Naive thymus-derived CD4-positive, alpha-beta T cell (primary cell): ENCODE data around the gene RAB38. TPM values are rescaled to one million over a fixed set of nuclear protein-coding genes. Genes with fewer than 3 reads are reported as not detected.

Source experiments
- ATAC-seq: fragments of 150-1000 bp; cut with Tn5 transposase; 2 replicates; pipeline ENCODE4 v1.10.0; 2021; ENCODE audit warnings: mild to moderate bottlenecking, moderate library complexity
- CTCF ChIA-PET: fragments of 350-600 bp; sonication (Branson Sonifier 250); formaldehyde crosslinking; loops from one replicate; lab custom pipeline; 2021; ENCODE audit warnings: antibody characterized with exemption; lab: Charles Lee
- POLR2A ChIA-PET: fragments of 350-600 bp; sonication (Branson Sonifier 250); formaldehyde crosslinking; loops from one replicate; lab custom pipeline; 2021; ENCODE audit warnings: antibody characterized with exemption, inconsistent platforms; lab: Charles Lee
- DNase-seq, 9 donors: peaks; one replicate each; pipeline versions ENCODE4 v3.0.0 to v3.0.0-alpha.2; 2020 to 2022; ENCODE audit warnings: mixed read lengths in 1 of 9
- H3K27ac ChIP-seq: one replicate; pipeline ENCODE4 v1.7.0; 2013; ENCODE audit warnings: mild to moderate bottlenecking, low read depth, low read length, moderate library complexity
- H3K27me3 ChIP-seq, 2 donors: one replicate each; pipeline ENCODE4 v1.7.0; 2013; ENCODE audit warnings: low read length in 2 of 2, mild to moderate bottlenecking in 2 of 2, moderate library complexity in 2 of 2; ENCODE audit not compliant: control insufficient read depth in 2 of 2, insufficient read depth in 2 of 2
- H3K36me3 ChIP-seq, 3 experiments: 1 replicate in 2 of 3; 2 replicates in 1 of 3; pipeline ENCODE4 v1.7.0; 2013; ENCODE audit warnings: low read length in 3 of 3, mild to moderate bottlenecking in 3 of 3, moderate library complexity in 1 of 3; ENCODE audit not compliant: insufficient read depth in 3 of 3, control insufficient read depth in 2 of 3
- H3K4me1 ChIP-seq, 2 donors: one replicate each; pipeline ENCODE4 v1.7.0; 2013; ENCODE audit warnings: low read length in 2 of 2, mild to moderate bottlenecking in 2 of 2, moderate library complexity in 1 of 2; ENCODE audit not compliant: control insufficient read depth in 2 of 2, insufficient read depth in 2 of 2
- H3K4me3 ChIP-seq: 2 replicates; pipeline ENCODE4 v1.7.0; 2013; ENCODE audit warnings: mild to moderate bottlenecking, low read length
- H3K9me3 ChIP-seq, 3 experiments: 1 replicate in 2 of 3; 2 replicates in 1 of 3; pipeline ENCODE4 v1.7.0; 2013; ENCODE audit warnings: low read length in 3 of 3; ENCODE audit not compliant: control insufficient read depth in 2 of 3
- H3K27ac Mint-ChIP-seq, 9 donors: one replicate each; pipeline ENCODE4 v1.8.0; 2020 to 2022; ENCODE audit warnings: mixed read lengths in 9 of 9, mild to moderate bottlenecking in 8 of 9, moderate library complexity in 5 of 9, inconsistent platforms in 2 of 9
- H3K27me3 Mint-ChIP-seq, 5 donors: one replicate each; pipeline ENCODE4 v1.8.0; 2021 to 2022; ENCODE audit warnings: mixed read lengths in 5 of 5, mild to moderate bottlenecking in 1 of 5
- H3K36me3 Mint-ChIP-seq, 5 donors: one replicate each; pipeline ENCODE4 v1.8.0; 2020 to 2022; ENCODE audit warnings: mixed read lengths in 5 of 5, mild to moderate bottlenecking in 3 of 5, inconsistent platforms in 1 of 5
- H3K4me1 Mint-ChIP-seq, 7 donors: one replicate each; pipeline ENCODE4 v1.8.0; 2020 to 2022; ENCODE audit warnings: mixed read lengths in 7 of 7, mild to moderate bottlenecking in 3 of 7, inconsistent platforms in 1 of 7
- H3K4me3 Mint-ChIP-seq, 10 donors: one replicate each; pipeline ENCODE4 v1.8.0; 2020 to 2022; ENCODE audit warnings: mild to moderate bottlenecking in 10 of 10, mixed read lengths in 10 of 10, moderate library complexity in 6 of 10, inconsistent platforms in 2 of 10
- H3K9me3 Mint-ChIP-seq, 11 donors: one replicate each; pipeline ENCODE4 v1.8.0; 2020 to 2022; ENCODE audit warnings: mixed read lengths in 11 of 11, mild to moderate bottlenecking in 4 of 11, inconsistent platforms in 1 of 11, moderate library complexity in 1 of 11
- intact Hi-C, 2 donors: fragments of 100-400 bp; cut with micrococcal nuclease; formaldehyde crosslinking; loops; one replicate each; pipeline ENCODE4 v1.15.1; 2023
- polyA plus RNA-seq, 2 donors: library from polyadenylated mRNA; unstranded; fragments of 300-500 nt; fragmentation: Illumina TruSeq; gene quantifications; one replicate each; pipeline ENCODE4 v1.2.3, GENCODE V29; 2021
- total RNA-seq, 6 experiments: library from RNA in 5 of 6; stranded (reverse) in 5 of 6; gene quantifications; 1 replicate in 5 of 6; 2 replicates in 1 of 6; pipeline ENCODE4 v1.2.3 and lab custom pipeline; 2021 to 2026

Gene RAB38
- total and polyA plus RNA-seq, 7 experiments from 2014 or later: 0.14 to 1.9 (median 0.30) TPM; not detected in 2

DNA sequence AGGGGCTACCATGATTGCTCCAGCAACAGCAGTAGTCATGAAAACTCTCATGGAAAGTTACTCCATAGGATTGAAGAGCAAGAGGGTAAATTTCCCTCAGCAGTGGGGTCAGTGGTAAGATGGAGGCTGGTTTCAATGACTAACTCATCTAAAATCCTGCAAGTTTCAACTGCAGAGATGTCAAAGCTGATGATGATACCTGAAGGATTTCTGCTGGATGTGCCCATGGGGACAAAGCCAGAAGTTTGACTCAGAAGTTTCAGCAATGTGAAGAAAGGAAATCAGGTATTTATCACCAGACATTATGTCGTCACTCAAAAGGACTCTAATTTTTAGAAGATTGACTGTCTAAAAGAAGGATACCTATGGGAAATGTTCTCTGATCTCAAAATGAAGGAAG lies 29.1 kb downstream of the RAB38 start:
- Mint-ChIP-seq H3K27ac (no peak overlapping the region), H3K4me3 (no peak overlapping the region), H3K27me3 (no peaks in the 10 kb centered on the region), H3K9me3 (no peaks in the 10 kb centered on the region), H3K36me3 (no peaks in the 10 kb centered on the region), H3K4me1 (no peaks in the 10 kb centered on the region)
- Histone ChIP-seq H3K27me3 (no peaks in the 10 kb centered on the region), H3K27ac (no peak overlapping the region), H3K4me3 (no peak overlapping the region), H3K4me1 (no peaks in the 10 kb centered on the region), H3K9me3 (no peaks in the 10 kb centered on the region), H3K36me3 (no peaks in the 10 kb centered on the region)
- no peak for ATAC-seq
- no peak for DNase-seq
- CTCF ChIA-PET: no interaction called here
- POLR2A ChIA-PET: no interaction called here
- intact Hi-C loops: no loop called here

DNA sequence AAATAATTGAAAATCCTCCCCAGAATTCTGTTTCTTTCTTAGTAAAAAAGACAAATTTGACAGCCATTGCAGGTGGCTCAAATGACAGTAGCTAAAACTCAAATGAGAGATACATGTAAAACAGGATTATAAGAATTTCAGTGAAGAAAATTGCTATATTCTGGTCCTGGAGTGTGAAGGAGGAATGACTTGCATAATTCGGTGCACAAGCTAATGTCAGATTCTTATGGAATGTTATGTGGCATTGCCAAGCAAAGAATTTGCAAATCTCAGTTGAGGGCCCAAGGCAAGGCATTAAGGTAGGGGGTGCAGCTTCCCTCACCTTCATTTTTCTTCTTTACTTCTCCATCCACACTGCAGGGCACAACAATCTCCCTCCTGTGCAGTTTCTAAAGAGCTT lies 35.4 kb downstream of the RAB38 start:
- H3K4me1 ChIP-seq: no peaks in the 10 kb centered on the region
- ChIA-PET POLR2A (no interaction called here), CTCF (no interaction called here)
- no peak for DNase-seq
- intact Hi-C loops: no loop called here
- H3K27ac Mint-ChIP-seq: no peak overlapping the region
- no peak overlapping the region for H3K4me3 Mint-ChIP-seq
- H3K36me3 Mint-ChIP-seq: no peaks in the 10 kb centered on the region
- no peaks in the 10 kb centered on the region for H3K27me3 ChIP-seq
- no peaks in the 10 kb centered on the region for H3K9me3 Mint-ChIP-seq
- no peaks in the 10 kb centered on the region for H3K9me3 ChIP-seq
- no peak overlapping the region for H3K4me3 ChIP-seq
- no peaks in the 10 kb centered on the region for H3K4me1 Mint-ChIP-seq
- no peaks in the 10 kb centered on the region for H3K36me3 ChIP-seq
- ATAC-seq: no peak
- H3K27ac ChIP-seq: no peak overlapping the region
- H3K27me3 Mint-ChIP-seq: peaks cover 0 to 4% (median 0%) of the 10 kb centered on the region in 5 donors

DNA sequence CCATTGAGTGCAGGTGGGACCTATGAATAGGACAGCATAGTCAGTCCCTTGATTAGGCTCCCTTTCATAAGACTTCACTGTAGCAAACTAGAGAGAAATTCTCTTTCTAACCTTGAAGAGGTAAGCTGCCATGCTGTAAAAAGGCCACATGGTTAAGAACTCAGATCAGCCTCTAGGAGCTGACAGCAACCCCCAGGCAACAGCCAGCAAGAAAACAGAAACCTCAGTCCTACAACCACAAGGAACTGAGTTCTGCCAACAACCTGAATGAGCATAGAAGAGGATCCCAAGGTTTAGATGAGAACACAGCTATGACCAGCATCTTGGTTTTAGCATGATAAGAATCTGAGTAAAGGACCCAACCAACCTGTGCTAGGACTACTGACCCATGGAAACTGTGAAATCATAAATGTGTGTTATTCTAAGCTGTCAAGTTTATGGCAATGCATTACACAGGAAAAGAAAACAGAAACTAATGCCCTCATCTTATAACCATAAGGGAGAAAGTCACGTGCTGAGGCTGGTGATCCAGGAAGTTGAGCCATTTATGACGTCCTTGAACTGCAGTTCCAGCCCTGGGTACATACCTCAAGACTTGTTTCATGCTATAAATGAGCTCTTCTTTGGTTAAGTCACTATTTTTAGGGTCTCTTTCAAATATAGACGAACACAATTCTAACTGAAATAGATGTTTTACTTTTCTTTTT lies 43.3 kb downstream of the RAB38 start:
- Mint-ChIP-seq H3K4me3 (no peak overlapping the region), H3K9me3 (peaks cover 0 to 4% (median 0%) of the 10 kb centered on the region in 11 donors), H3K36me3 (no peaks in the 10 kb centered on the region), H3K4me1 (no peaks in the 10 kb centered on the region), H3K27me3 (peaks cover 0 to 8% (median 0%) of the 10 kb centered on the region in 5 donors), H3K27ac (no peak overlapping the region)
- Histone ChIP-seq H3K4me1 (no peaks in the 10 kb centered on the region), H3K4me3 (no peak overlapping the region), H3K36me3 (no peaks in the 10 kb centered on the region), H3K9me3 (no peaks in the 10 kb centered on the region), H3K27ac (no peak overlapping the region), H3K27me3 (no peaks in the 10 kb centered on the region)
- ChIA-PET POLR2A (no interaction called here), CTCF (no interaction called here)
- intact Hi-C loops: no loop called here
- ATAC-seq (no peak), DNase-seq (no peak)

DNA sequence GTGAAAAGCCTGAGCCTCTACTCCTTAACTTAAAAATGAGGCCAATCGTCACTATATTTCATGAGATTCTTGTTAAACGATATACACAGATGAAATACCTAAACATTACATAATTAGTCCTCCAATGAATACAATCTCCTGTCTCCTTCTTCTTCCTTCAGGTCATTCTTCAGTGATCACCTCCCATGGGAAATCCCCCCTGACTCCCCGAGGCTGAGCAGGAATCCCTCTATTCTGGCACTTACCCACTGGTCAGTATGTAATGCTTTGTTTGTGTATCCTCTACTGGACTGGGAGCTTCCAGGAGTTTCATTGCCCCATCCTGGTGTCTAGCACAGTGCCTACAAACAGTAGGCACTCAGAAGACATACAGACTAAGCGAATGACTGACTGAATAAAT lies 52.3 kb downstream of the RAB38 start:
- intact Hi-C loops: no loop called here
- Mint-ChIP-seq H3K9me3 (no peaks in the 10 kb centered on the region), H3K4me3 (no peak overlapping the region), H3K27ac (no peak overlapping the region), H3K36me3 (no peaks in the 10 kb centered on the region), H3K27me3 (peaks cover 3 to 19% (median 9%) of the 10 kb centered on the region in 5 donors), H3K4me1 (no peaks in the 10 kb centered on the region)
- ChIA-PET POLR2A (no interaction called here), CTCF (no interaction called here)
- Histone ChIP-seq H3K27ac (no peak overlapping the region), H3K4me3 (no peak overlapping the region), H3K4me1 (no peaks in the 10 kb centered on the region), H3K27me3 (no peaks in the 10 kb centered on the region), H3K36me3 (no peaks in the 10 kb centered on the region), H3K9me3 (no peaks in the 10 kb centered on the region)
- DNase-seq (no peak), ATAC-seq (no peak)

DNA sequence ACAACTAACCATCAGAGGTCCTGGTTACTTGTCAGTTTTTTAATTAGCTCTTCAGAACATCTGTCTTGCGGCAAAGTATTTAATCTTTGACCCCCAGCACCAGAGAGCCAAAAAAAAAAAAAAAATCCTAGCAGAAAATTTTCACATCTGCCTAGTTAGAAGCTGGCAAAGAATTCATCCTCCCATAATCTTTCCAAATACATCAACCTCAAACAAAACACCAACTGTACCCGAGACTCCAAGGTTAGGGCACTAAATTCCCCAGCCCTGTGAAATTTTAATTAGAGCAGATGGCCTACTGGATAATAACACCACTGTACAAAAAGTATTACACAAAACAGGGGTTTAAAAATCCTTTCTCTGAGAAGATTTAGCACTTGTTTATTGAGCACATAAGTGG lies 55.7 kb downstream of the RAB38 start:
- ATAC-seq (no peak), DNase-seq (no peak)
- no peak overlapping the region for H3K27ac Mint-ChIP-seq
- intact Hi-C loops: no loop called here
- Histone ChIP-seq H3K9me3 (no peaks in the 10 kb centered on the region), H3K4me3 (no peak overlapping the region), H3K4me1 (no peaks in the 10 kb centered on the region), H3K36me3 (no peaks in the 10 kb centered on the region), H3K27ac (no peak overlapping the region), H3K27me3 (no peaks in the 10 kb centered on the region)
- H3K9me3 Mint-ChIP-seq: no peaks in the 10 kb centered on the region
- H3K4me3 Mint-ChIP-seq: no peak overlapping the region
- peaks cover 0 to 19% (median 3%) of the 10 kb centered on the region in 5 donors for H3K27me3 Mint-ChIP-seq
- H3K4me1 Mint-ChIP-seq: no peaks in the 10 kb centered on the region
- no peaks in the 10 kb centered on the region for H3K36me3 Mint-ChIP-seq
- POLR2A ChIA-PET: no interaction called here
- CTCF ChIA-PET: no interaction called here

DNA sequence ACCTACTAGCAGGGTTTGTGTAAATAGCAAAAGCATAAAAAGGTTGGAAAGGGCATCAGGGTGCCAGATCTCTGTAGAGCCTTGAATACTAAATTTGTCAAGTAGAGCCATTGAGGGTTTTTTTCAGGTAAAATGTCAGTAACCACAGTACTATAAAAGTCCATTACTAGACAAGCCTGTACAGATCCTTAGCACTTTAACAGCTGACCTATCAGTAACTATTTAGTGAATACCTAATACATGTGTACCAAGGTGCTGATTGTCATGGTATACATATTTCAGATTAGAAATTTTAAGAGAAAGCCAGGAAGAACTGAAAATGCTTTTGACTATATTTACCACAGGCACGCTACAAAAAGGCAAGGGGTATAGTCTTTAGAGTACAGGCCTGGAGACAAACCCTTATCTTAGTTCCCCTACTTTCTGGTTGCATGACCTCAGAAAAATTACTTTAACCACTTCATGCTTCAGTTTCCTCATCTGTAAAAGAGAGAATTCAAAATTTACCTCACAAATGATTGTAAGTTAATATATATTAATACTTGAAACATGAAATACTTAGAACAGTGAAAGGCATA lies 57.9 kb downstream of the RAB38 start:
- Histone ChIP-seq H3K27me3 (no peaks in the 10 kb centered on the region), H3K9me3 (no peaks in the 10 kb centered on the region), H3K36me3 (no peaks in the 10 kb centered on the region), H3K27ac (no peak overlapping the region), H3K4me3 (no peak overlapping the region), H3K4me1 (no peaks in the 10 kb centered on the region)
- Mint-ChIP-seq H3K9me3 (no peaks in the 10 kb centered on the region), H3K36me3 (no peaks in the 10 kb centered on the region), H3K4me1 (no peaks in the 10 kb centered on the region), H3K27ac (no peak overlapping the region), H3K4me3 (no peak overlapping the region), H3K27me3 (peaks cover 0 to 5% (median 0%) of the 10 kb centered on the region in 5 donors)
- ChIA-PET CTCF (no interaction called here), POLR2A (no interaction called here)
- no peak for ATAC-seq
- no peak for DNase-seq
- intact Hi-C loops: no loop called here
